Ovary (tissue), 9 donors: ENCODE results near the gene MEPE. TPM values are rescaled to one million over a fixed set of nuclear protein-coding genes. Genes with fewer than 3 reads are reported as not detected.

Experiments
- DNase-seq, 5 donors: peaks; one replicate each; pipeline ENCODE4 v3.0.0-alpha.2; 2019 to 2020
- H3K27ac ChIP-seq, 2 donors: fragments of 200-600 bp; one replicate each; pipeline versions ENCODE4 v1.5.1 to v1.8.0; 2019 to 2022
- H3K27me3 ChIP-seq: fragments of 200-600 bp; one replicate; pipeline ENCODE4 v1.8.0; 2022
- H3K36me3 ChIP-seq: fragments of 200-600 bp; sonication (generic); one replicate; pipeline ENCODE4 v1.5.1; 2019
- H3K4me1 ChIP-seq: one replicate; pipeline ENCODE4 v1.8.1; 2013; ENCODE audit warnings: mild to moderate bottlenecking, moderate library complexity; ENCODE audit not compliant: insufficient read depth
- H3K4me3 ChIP-seq: fragments of 200-600 bp; sonication (generic); one replicate; pipeline ENCODE4 v1.5.1; 2017
- H3K9me3 ChIP-seq, 2 donors: fragments of 200-600 bp in 1 of 2; sonication (generic) in 1 of 2; one replicate each; pipeline versions ENCODE4 v1.5.1 to v1.8.1; 2013 to 2019; ENCODE audit warnings: mild to moderate bottlenecking in 1 of 2, moderate library complexity in 1 of 2
- CTCF ChIP-seq, 3 donors: fragments of 450-650 bp in 2 of 3; fragments of 200-600 bp in 1 of 3; IDR thresholded peaks; one replicate each; pipeline versions ENCODE4 v1.5.1 to v1.8.0; 2016 to 2022; ENCODE audit warnings: antibody characterized with exemption in 3 of 3, mild to moderate bottlenecking in 1 of 3
- EP300 ChIP-seq: sonication (generic); formaldehyde crosslinking; IDR thresholded peaks from one replicate; pipeline ENCODE4 v1.6.1; 2017; ENCODE audit warnings: antibody characterized with exemption
- POLR2A ChIP-seq: fragments of 450-650 bp; IDR thresholded peaks from one replicate; pipeline ENCODE4 v1.6.1; 2017; ENCODE audit warnings: antibody characterized with exemption, mild to moderate bottlenecking, moderate library complexity
- WGBS, 3 donors: extraction: QIAGEN DNeasy Blood & Tissue Kit in 1 of 3; methylation state at CpG; one replicate each; pipeline versions ENCODE4 v1.1.5 to v1.1.7; 2013 to 2017; 5-methylcytosine and 5-hydroxymethylcytosine counted together
- intact Hi-C, 4 donors: fragments of 100-400 bp; cut with DNase I; formaldehyde crosslinking; loops; one replicate each; pipeline versions ENCODE4 v1.11.0 to v1.15.1; 2022 to 2023
- polyA plus RNA-seq, 2 donors: library from polyadenylated mRNA; stranded (reverse); fragments of 200-250 nt in 1 of 2; fragments of 350-450 nt in 1 of 2; fragmentation: Illumina TruSeq in 1 of 2; extraction: RNeasy Lipid Tissue Mini Kit (QIAGEN cat#74804) in 1 of 2; gene quantifications; one replicate each; pipeline ENCODE4 v1.2.3, GENCODE V29; 2013 to 2014
- total RNA-seq, 7 donors: library from RNA; depleted of rRNA in 2 of 7; stranded (reverse); fragments of >200 nt in 2 of 7; fragmentation: NEBNext Ultra II Directional in 3 of 7; extraction: Animal tissue kit (Norgen Biotek cat#: 25700) in 3 of 7; gene quantifications; one replicate each; pipeline versions ENCODE4 v1.1.0 to v1.2.4, GENCODE V29; 2016 to 2023
- donor health status: DM: no; HTN: no; CAD: no; lungs with moderate emphysema.
- donor health status: DM: no; HTN: no; CAD: no.
- donor health status: Bipolar disorder and iron deficiency.
- donor health status: DM: yes; HTN: yes; CAD: no.
- donor health status: DM: no; HTN: no; CAD: no.
- donor health status: DM: yes; HTN: yes; CAD: no.

Gene MEPE
- total and polyA plus RNA-seq, 9 donors: 0.11 TPM; not detected in 8

- H3K27ac ChIP-seq: no peak overlapping the region
- H3K36me3 ChIP-seq: no peaks in the 10 kb centered on the region
- no peaks in the 10 kb centered on the region for H3K4me1 ChIP-seq
- H3K27me3 ChIP-seq: no peaks in the 10 kb centered on the region
- no peak for DNase-seq
- TF ChIP-seq POLR2A (no peak), CTCF (IDR thresholded peaks at IDR 0.05) (no peak), EP300 (no peak)
- intact Hi-C loops: loop anchor here (5.0 to 10.0 kb wide), 5 partner anchors 145 to 475 kb away; no protein-coding TSS in a partner anchor
- no peaks in the 10 kb centered on the region for H3K9me3 ChIP-seq
- H3K4me3 ChIP-seq: no peak overlapping the region
- 88 to 91% (median 91%) methylated on average over 3 of the region's 3 CpGs for WGBS, 3 donors
Observed at GRCh38 chr4:87840149-87840548, 7.4 kb downstream of the MEPE start.

- 45 to 63% (median 50%) methylated on average over 3 of the region's 3 CpGs for WGBS, 3 donors
- Histone ChIP-seq H3K9me3 (no peaks in the 10 kb centered on the region), H3K4me3 (no peak overlapping the region), H3K27ac (no peak overlapping the region), H3K36me3 (no peaks in the 10 kb centered on the region), H3K4me1 (no peaks in the 10 kb centered on the region), H3K27me3 (no peaks in the 10 kb centered on the region)
- TF ChIP-seq EP300 (no peak), POLR2A (no peak), CTCF (IDR thresholded peaks at IDR 0.05) (no peak)
- DNase-seq: no peak
- intact Hi-C loops: loop anchor here (5.0 to 10.0 kb wide), 5 partner anchors 149 to 479 kb away; no protein-coding TSS in a partner anchor
Observed at GRCh38 chr4:87843936-87844335, 11.2 kb downstream of the MEPE start.

- intact Hi-C loops: loop anchor here (5.0 to 10.0 kb wide), 5 partner anchors 150 to 480 kb away; no protein-coding TSS in a partner anchor
- no peaks in the 10 kb centered on the region for H3K27me3 ChIP-seq
- no peaks in the 10 kb centered on the region for H3K9me3 ChIP-seq
- no peaks in the 10 kb centered on the region for H3K4me1 ChIP-seq
- H3K36me3 ChIP-seq: no peaks in the 10 kb centered on the region
- TF ChIP-seq CTCF (IDR thresholded peaks at IDR 0.05): no peak
- 0 to 89% (median 79%) methylated on average over 1 of the region's 1 CpG for WGBS, 3 donors
- H3K4me3 ChIP-seq: no peak overlapping the region
- DNase-seq: no peak
- no peak overlapping the region for H3K27ac ChIP-seq
Observed at GRCh38 chr4:87844452-87844851, 11.7 kb downstream of the MEPE start.

- Histone ChIP-seq H3K27ac (no peak overlapping the region), H3K4me1 (no peaks in the 10 kb centered on the region), H3K36me3 (no peaks in the 10 kb centered on the region), H3K9me3 (no peaks in the 10 kb centered on the region), H3K27me3 (no peaks in the 10 kb centered on the region), H3K4me3 (no peak overlapping the region)
- TF ChIP-seq POLR2A (no peak), CTCF (IDR thresholded peaks at IDR 0.05) (no peak), EP300 (no peak)
- 89 to 93% (median 90%) methylated on average over 5 of the region's 5 CpGs for WGBS, 3 donors
- intact Hi-C loops: loop anchor here in 3 of 4 donors (10.0 kb wide), 4 partner anchors 151 to 481 kb away; no protein-coding TSS in a partner anchor
- no peak for DNase-seq
Observed at GRCh38 chr4:87846226-87846625, 13.5 kb downstream of the MEPE start.
